Measurements from ENCODE around the gene SPTLC3. TPM values are rescaled to one million over a fixed set of nuclear protein-coding genes. Genes with fewer than 3 reads are reported as not detected.

The SPTLC3 gene
- total RNA-seq, 3 donors from 2014 or later: 7.2 to 18.2 (median 9.7) TPM

- intact Hi-C loops (cut with DNase I, micrococcal nuclease): no loop called here
- no peak overlapping the region for H3K4me3 ChIP-seq
- H3K9me3 ChIP-seq: no peaks in the 10 kb centered on the region
- no peaks in the 10 kb centered on the region for H3K4me1 ChIP-seq (ENCODE audit: low read depth)
- DNase-seq (no peak), ATAC-seq (no peak)
- H3K36me3 ChIP-seq (ENCODE audit: low read depth): no peaks in the 10 kb centered on the region
- TF ChIP-seq, protein P1, sequence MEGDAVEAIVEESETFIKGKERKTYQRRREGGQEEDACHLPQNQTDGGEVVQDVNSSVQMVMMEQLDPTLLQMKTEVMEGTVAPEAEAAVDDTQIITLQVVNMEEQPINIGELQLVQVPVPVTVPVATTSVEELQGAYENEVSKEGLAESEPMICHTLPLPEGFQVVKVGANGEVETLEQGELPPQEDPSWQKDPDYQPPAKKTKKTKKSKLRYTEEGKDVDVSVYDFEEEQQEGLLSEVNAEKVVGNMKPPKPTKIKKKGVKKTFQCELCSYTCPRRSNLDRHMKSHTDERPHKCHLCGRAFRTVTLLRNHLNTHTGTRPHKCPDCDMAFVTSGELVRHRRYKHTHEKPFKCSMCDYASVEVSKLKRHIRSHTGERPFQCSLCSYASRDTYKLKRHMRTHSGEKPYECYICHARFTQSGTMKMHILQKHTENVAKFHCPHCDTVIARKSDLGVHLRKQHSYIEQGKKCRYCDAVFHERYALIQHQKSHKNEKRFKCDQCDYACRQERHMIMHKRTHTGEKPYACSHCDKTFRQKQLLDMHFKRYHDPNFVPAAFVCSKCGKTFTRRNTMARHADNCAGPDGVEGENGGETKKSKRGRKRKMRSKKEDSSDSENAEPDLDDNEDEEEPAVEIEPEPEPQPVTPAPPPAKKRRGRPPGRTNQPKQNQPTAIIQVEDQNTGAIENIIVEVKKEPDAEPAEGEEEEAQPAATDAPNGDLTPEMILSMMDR (IDR thresholded peaks at IDR 0.05): no peak
These were observed 19.1 kb upstream of the SPTLC3 start for GRCh38 chr20:12989586-12990115.

DNA sequence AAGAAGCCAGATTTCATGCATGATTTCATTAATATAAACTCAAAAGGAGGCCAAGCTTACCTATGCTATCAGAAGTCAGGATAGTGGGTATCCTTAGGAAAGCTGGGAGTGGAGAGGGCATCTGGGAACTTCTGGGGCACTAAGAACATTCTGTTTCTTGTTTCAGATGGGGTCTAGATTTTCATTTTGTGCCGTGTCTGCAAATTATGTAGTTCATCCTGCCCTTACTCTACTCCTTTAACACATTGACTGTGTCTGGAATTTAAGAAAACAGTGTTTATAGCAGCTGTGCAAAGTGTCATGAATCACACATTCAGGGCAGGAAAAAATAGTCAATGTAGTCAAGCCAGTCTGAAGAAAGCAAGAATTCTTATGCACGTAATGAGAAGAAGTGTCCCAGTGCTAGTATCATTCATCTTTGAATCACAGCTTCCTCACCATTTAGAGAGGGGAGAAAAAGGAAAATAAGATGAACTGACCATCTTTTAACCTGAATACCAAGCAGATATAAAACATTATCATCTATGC is 11.6 kb upstream of the SPTLC3 start:
- no peaks in the 10 kb centered on the region for H3K36me3 ChIP-seq (ENCODE audit: low read depth)
- ATAC-seq: no peak
- H3K9me3 ChIP-seq: no peaks in the 10 kb centered on the region
- no peak for DNase-seq
- intact Hi-C loops (cut with DNase I, micrococcal nuclease): no loop called here
- TF ChIP-seq, protein P1 (IDR thresholded peaks at IDR 0.05): no peak
- no peaks in the 10 kb centered on the region for H3K4me1 ChIP-seq (ENCODE audit: low read depth)
- no peak overlapping the region for H3K4me3 ChIP-seq

GRCh38 chr20:12998046-12998445 is 10.7 kb upstream of the SPTLC3 start:
- Histone ChIP-seq H3K4me1 (ENCODE audit: low read depth) (no peaks in the 10 kb centered on the region), H3K9me3 (no peaks in the 10 kb centered on the region), H3K4me3 (no peak overlapping the region), H3K36me3 (ENCODE audit: low read depth) (no peaks in the 10 kb centered on the region)
- TF ChIP-seq, protein P1 (IDR thresholded peaks at IDR 0.05): no peak
- DNase-seq: no peak
- intact Hi-C loops (cut with DNase I, micrococcal nuclease): no loop called here
- no peak for ATAC-seq

DNA sequence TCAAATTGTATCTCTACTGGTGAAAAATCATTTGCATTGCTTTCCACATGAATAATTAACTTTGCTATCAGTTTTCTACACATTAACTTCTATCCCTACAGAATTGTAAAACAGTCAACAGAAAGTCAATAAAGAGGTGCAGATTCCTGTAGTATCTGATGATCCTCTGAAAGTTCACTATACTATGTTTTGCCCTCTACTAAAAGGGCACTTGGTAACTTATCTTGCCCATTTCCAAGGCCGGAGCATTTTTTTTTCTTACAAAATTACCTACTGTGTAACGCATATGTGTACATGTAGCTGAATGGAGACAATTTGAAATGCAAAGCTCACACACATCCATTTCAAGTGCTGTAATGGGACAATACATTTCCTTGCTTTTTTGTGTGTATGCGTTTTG is 9.6 kb upstream of the SPTLC3 start:
- TF ChIP-seq, protein P1 (IDR thresholded peaks at IDR 0.05): no peak
- H3K36me3 ChIP-seq (ENCODE audit: low read depth): no peaks in the 10 kb centered on the region
- no peaks in the 10 kb centered on the region for H3K9me3 ChIP-seq
- intact Hi-C loops (cut with DNase I, micrococcal nuclease): no loop called here
- no peak overlapping the region for H3K4me3 ChIP-seq
- ATAC-seq (no peak), DNase-seq (no peak)
- H3K4me1 ChIP-seq (ENCODE audit: low read depth): no peaks in the 10 kb centered on the region

DNA sequence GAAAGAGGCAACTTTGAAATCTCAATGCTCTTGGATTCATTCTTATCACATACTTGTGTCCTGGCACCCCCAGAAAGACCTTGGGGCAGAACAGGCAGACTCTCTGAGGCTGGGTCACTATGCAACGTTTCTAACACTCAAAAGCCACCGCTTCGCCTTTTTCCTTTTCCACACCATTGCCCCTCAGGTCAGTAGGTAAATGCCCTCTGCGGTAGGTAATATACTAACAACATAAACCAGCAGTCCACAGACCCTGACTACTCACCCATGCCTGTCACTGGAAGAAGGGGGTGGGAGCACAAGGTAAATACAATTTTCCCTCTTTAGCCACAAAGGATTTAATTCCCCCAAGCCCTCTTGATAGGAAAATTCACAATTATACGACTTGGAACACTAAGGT is 6.5 kb upstream of the SPTLC3 start:
- Histone ChIP-seq H3K4me3 (no peak overlapping the region), H3K36me3 (ENCODE audit: low read depth) (no peaks in the 10 kb centered on the region), H3K4me1 (ENCODE audit: low read depth) (no peaks in the 10 kb centered on the region), H3K9me3 (no peaks in the 10 kb centered on the region)
- TF ChIP-seq, protein P1 (IDR thresholded peaks at IDR 0.05): no peak
- intact Hi-C loops (cut with DNase I, micrococcal nuclease): no loop called here
- DNase-seq: no peak
- no peak for ATAC-seq

DNA sequence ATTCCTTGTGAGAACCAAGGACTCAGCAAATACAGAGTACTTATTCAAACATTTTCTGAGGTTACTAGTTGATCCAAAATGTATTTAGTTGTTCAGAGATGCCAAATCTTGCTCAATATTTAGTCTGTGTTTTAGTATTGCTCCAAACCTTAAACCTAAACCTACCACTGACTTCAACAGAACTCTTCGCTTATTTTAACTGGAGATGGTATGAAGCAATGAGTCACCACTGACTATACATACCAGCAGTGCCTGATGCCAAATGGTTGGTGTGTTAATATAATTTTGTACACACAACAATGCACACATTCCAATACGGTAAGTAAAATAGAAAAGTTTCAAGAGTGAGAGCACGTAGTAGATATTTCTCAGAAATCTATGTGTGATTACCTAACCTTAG is 1.9 kb upstream of the SPTLC3 start:
- Histone ChIP-seq H3K4me3 (no peak overlapping the region), H3K9me3 (no peaks in the 10 kb centered on the region), H3K4me1 (ENCODE audit: low read depth) (peaks cover 10% of the 10 kb centered on the region), H3K36me3 (ENCODE audit: low read depth) (no peaks in the 10 kb centered on the region)
- no peak for DNase-seq
- intact Hi-C loops (cut with DNase I, micrococcal nuclease): no loop called here
- ATAC-seq: no peak
- TF ChIP-seq, protein P1 (IDR thresholded peaks at IDR 0.05): no peak
